GM19438 (cell line): ENCODE data around the gene ZG16B.

Experiments
- ATAC-seq: cut with Tn5 transposase; IDR thresholded peaks from one replicate; pipeline ENCODE4 v1.9.1; 2021; ENCODE audit warnings: low read depth; ENCODE audit not compliant: unreplicated experiment

The ZG16B gene

DNA sequence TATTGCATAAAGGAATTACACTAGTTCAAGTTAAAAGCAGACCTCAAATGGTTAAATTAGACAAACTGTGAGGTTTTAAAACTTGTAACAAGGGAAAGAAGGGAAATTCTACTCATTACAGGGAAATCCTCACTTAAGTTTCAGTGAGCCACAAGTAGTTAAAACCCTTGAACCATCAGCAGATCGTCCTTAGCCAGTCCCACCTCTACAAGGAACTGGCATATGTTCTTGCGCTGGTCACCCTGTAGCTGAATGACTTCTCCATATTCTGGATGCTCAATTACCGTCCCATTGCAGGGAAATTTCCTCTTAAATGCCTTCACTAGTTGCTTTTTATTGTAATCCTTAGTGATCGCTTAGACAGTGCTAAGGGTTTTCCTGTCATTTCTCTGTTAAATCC, 7.6 kb upstream of the ZG16B start:
- ATAC-seq, result no peak

DNA sequence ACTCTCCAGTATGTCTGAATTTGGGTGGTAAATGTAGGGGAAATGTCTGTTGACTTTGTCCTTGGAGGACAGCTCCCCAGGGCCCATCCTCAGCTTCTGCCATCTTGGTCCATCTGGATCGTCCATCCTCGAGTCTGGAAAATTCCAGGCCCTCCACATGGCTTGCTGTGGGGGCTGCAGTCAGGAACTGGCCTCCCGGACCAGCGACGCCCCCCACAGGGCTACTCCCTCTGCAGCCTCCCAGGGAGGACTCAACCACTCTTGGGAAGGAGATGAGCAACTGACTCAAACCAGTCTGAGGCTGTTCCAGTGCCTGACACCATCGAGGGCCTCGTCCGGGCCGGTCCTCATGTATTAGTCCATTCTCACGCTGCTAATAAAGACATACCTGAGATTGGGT, 5.5 kb upstream of the ZG16B start:
- no peak for ATAC-seq

DNA sequence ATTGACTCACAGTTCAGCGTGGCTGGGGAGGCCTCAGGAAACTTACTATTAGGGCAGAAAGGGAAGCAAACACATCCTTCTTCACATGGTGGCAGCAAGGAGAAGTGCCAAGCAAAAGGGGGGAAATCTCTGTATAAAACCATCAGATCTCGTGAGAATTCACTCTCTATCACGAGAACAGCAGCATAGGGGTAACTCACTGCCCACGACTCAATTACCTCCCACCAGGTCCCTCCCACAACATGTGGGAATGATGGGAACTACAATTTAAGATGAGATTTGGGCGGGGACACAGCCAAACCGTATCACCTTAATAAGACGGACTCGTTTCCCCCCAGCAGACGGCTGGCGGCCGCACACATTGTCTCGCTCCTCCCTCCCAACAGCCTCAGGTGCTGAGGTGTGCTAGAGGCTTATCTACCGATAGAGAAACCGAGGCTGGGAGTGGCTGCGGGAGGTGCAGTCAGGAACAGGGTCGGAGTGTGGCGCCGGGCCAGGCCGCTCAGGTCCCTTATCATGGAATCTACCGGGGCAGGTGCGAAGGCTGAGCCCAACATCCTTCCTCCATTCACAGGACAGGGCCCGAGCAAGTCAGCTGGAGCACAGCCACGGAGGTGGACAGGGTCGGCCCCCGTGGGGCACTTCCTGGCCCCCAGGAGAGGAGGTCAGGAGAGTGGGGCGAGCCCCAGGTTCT, 4.9 kb upstream of the ZG16B start:
- no peak for ATAC-seq

DNA sequence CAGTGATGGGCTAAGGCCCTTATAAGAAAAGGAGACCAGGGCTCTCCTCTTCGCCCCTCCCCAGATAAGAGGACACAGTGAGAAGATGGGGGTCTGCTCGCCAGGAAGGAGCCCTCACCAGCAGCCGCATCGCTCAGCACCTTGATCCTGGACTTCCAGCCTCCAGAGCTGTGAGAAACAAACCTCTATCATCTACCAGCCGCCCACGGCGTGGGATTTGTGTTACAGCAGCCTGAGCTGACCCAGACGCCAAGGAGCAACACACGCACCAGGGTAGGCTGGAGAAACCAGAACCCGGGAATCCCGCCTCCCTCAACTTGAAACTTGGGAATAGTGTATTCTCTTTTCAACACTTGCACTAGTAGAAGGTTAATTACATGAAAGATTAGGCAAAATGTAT, 4.2 kb upstream of the ZG16B start:
- ATAC-seq, result no peak

- no peak for ATAC-seq
These were observed 3.3 kb upstream of the ZG16B start for GRCh38 chr16:2826591-2827373.

- ATAC-seq, result no peak
These were observed 2.7 kb upstream of the ZG16B start for GRCh38 chr16:2827374-2827791.

DNA sequence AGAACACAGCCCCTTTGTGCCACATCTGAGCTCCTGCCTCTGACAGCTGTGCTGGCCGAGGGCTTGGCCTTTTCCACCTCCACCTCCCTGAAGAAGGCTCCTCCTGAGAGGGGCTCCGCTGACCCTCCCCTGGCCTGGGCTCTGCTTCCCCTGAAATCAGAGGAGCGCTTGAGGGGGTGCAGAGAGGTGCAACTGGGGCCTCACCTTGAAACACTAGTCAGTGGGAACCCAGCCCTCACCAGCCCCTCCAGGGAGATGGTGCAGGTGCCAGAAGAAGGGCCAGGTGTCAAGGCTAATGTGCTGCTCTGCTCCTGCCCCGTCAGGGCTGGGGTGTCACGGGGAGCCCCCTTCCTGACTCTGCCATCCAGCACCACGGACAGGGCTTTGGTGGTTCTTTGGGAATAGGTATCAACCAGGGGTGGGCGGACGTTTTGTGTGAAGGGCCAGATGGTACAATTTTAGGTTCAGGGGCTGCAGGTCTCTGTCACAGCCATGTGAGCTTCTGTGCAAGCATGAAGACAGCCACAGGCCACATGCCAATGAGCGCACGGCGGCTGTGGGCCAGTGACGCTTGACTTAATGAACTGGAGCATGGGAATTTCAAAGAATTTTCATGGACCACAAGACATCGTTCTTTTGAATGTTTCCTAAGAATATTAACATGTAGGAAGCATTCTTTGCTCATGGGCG, 2.1 kb upstream of the ZG16B start:
- no peak for ATAC-seq

DNA sequence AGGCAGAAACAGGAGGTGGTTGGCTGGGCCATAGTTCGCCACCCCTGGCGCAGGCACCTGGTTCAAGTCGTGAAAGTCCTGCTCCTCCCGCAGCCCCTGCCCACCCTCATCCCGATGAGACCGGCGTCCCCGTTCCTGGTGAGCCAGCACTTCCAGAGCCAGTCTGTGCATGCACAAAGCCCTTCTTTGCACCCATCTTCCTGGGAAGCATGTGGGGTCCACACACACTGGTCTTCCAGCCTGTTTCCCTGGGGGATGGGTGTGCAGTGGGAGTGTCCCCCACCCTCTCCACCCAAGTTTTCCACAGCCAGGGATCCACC, 1.6 kb upstream of the ZG16B start:
- ATAC-seq, result no peak

DNA sequence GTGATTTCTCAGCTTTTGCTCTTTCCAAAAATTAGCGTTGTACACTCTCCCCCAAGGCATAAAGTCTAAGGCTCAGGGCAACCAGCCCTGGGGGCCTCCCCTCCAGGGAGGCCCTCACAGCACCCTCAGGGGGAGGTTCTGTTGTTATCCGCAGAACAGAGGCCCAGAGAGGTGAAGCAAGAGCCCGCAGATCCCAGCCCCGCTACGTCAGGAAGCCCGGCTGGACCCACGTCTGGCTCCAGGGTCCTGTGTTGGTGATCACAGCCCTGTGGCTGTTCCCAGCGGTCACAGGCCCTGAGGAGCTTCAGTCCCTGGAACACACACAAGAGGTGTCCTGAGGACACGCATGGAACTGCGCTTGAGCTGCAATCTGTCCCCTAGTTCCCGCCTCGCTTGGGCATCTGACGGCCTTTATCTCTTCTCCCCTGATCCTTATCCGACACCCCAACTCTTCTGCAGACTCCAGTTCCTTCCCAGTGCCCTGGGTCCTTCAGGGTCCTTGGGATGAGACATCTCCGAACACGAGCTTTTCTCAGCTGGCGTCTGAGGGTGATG, 1.1 kb upstream of the ZG16B start:
- no peak for ATAC-seq

GRCh38 chr16:2830355-2830695, 222 bp downstream of the ZG16B start:
- no peak for ATAC-seq

- no peak for ATAC-seq
These were observed 1.1 kb downstream of the ZG16B start for GRCh38 chr16:2831203-2831602.

DNA sequence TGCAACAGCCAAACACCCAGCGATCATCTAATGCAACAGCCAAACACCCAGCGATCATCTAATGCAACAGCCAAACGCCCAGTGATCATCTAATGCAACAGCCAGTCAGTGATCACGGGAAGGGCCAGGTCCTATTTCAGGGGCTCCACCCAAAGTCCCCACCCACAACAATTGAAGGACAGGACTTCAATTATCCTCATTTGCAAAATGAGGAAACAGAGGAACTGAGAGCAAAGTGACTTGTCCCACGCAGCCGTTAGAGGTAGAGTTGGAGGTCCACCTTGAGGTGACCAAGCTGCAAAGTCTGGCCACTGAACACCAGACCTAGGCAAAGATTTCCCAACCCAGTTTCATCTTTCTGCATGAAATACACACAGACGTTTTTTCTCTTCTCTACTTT, 3.7 kb downstream of the ZG16B start:
- ATAC-seq, result no peak

GRCh38 chr16:2834968-2835367, 4.9 kb downstream of the ZG16B start:
- no peak for ATAC-seq

GRCh38 chr16:2835638-2836493, 5.8 kb downstream of the ZG16B start:
- no peak for ATAC-seq

DNA sequence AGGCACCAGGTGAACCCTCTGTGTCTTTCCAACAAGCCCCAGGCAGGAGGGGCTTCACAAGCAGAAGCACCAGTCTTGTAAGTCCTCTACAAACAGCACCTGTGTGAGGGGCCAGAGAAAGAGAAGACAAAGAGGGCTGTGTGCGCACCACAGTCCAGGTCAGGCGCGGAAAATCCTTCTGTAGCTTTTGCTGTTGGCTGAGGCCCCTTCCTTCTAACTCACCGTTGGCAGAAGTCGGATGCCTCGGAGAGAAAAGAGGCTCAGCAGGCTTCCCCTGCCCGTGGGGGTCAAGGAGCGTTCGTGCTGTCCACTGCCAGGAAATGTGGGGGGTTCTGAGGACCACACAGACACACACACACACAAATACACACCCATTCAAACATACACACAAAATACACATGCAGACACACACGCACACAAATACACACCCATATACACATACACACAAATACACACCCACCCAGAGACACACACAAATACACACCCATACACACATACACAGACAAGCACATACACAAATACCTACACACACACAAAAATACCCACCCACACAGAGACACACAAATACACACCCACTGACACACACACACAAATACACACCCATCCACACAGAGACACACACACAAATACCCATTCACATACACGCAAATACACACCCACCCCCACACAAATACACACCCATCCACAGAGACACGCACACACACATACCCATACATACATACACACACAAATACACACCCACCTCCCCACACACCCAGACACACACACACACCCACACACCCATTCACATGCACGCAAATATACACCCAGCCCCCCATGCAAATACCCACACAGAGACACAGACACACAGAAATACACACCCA, 6.8 kb downstream of the ZG16B start:
- ATAC-seq, result no peak

- no peak for ATAC-seq
These were observed 8.8 kb downstream of the ZG16B start for GRCh38 chr16:2838928-2839327.

DNA sequence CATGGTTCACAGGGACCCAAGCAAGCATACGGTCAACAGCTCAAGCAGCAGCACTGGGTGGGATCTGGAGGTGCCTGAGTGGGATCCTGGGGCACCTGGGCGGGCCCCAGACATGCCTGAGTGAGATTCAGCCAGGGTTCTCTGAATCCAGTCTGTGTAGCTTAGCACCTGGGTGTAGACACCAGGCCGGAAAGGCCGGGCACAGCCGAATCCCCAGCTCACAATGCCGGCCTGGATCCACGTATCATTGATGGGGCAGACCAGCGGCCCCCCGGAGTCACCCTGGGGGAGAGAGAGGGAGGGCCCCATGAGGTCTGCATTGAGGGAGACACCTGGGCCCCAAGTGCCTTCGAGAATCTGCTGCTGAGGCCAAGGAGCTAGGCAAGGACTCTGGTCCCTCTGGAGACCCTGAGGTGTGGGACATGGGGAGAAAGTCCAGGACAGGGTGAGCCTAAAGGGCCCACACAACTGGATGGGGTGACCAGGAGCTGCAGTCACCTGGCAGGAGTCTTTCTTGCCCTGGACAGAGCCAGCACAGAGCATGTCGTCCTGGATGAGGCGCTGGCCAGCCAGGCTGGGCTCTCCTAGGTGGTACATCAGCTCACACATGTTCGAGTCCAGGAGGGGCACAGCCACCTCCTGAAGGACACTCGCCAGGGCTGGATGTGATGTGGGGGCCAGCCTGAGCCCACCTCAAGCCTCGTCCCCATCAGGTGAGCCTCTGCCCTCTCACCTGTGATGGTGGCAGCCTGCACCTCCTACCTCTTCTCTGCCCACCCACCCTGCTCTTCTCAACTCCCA, 9.7 kb downstream of the ZG16B start:
- ATAC-seq, result no peak

GRCh38 chr16:2840914-2841313, 10.8 kb downstream of the ZG16B start:
- ATAC-seq, result no peak
